GM21786 (cell line): ENCODE measurements around the gene MAP3K12.
"Not testable (repeated sequence)": the region's sequence is repeated elsewhere in the genome, so short reads cannot be mapped to it uniquely, and the experiment has no call there.

Experiments used
- ATAC-seq: cut with Tn5 transposase; IDR thresholded peaks from one replicate; pipeline ENCODE4 v1.9.1; 2021; ENCODE audit not compliant: unreplicated experiment

The MAP3K12 gene, protein sequence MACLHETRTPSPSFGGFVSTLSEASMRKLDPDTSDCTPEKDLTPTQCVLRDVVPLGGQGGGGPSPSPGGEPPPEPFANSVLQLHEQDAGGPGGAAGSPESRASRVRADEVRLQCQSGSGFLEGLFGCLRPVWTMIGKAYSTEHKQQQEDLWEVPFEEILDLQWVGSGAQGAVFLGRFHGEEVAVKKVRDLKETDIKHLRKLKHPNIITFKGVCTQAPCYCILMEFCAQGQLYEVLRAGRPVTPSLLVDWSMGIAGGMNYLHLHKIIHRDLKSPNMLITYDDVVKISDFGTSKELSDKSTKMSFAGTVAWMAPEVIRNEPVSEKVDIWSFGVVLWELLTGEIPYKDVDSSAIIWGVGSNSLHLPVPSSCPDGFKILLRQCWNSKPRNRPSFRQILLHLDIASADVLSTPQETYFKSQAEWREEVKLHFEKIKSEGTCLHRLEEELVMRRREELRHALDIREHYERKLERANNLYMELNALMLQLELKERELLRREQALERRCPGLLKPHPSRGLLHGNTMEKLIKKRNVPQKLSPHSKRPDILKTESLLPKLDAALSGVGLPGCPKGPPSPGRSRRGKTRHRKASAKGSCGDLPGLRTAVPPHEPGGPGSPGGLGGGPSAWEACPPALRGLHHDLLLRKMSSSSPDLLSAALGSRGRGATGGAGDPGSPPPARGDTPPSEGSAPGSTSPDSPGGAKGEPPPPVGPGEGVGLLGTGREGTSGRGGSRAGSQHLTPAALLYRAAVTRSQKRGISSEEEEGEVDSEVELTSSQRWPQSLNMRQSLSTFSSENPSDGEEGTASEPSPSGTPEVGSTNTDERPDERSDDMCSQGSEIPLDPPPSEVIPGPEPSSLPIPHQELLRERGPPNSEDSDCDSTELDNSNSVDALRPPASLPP

DNA sequence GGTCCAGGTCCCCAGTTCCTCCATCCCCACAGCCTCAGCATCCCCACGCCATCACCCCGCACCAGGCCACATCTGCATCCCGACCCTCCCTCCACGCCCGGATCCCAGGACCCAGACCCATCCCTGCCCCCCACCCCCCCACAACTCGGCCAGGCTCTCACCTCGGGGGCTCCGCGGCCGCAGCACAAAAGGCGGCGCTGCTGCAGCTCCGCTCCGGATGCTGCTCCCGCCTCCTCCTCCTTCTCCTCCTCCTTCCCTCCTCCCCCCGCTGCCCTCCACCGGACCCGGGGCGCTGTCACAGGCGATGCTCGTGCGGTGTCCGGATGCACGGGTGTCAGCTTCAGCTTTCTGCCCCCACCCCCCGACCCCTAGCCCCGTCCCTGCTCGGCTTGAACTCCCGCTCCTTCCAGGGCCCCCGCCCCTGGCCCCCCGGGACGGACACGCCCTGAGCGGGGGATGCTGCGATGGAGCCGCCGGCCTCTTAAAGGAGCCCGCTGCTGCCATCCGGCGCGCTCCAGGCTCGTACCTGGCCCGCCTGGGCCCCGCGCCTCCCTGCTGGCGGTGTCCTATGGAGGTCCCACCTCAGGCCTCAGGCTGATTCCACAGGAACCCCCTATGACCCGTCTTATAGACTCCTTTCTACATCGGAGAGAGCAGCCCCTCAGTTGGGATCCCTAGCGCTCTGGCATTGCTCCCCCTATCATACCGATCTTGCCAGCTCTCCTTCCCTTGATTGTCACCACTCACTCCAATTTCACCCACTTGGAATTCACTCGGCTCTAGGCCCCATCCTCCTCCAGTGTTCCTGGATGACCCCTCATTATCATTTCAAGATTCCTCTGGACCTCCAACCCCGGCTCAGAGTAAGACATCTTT, at the start of gene MAP3K12:
MAP3K12 (minus strand) TSS at position 193 of the 876 bp plus-strand sequence. CDS start 12,067 bp downstream, outside the sequence.
- no peak for ATAC-seq

DNA sequence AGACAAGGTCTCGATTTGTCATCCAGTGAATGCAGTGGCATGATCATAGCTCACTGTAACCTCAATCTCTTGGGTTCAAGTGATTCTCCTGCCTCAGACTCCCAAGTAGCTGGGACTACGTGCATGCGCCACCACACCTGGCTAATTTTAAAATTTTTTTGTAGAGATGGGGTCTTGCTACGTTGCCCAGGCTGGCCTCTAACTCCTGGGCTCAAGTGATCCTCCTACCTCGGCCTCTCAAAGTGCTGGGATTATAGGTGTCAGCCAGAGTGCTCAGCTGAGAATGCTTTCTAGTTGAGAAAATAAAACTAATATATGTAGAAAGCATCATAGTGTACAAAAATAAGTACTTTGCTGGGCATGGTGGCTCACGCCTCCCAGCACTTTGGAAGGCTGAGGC, 49.1 kb upstream of the MAP3K12 start:
- ATAC-seq: not testable (repeated sequence)

DNA sequence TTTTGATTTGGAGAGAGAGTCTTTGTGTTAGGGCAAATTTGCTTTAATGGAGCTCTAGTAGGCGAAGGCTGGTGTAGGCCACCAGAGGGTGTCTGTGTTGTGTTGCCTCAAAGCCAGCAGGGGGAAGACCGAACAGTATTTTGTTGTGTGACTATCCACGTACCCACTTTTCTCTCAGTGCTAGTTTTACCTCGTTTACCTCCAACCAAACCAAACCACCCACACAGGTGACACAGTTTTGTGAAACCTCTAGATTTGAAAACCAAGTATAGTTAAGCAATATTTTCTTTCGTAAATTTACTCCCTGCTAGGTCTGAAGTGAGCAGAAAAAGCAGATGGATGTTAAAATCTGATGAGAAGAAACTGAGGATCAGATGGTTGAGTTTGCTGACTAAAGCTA, 44.3 kb upstream of the MAP3K12 start:
- ATAC-seq: no peak

DNA sequence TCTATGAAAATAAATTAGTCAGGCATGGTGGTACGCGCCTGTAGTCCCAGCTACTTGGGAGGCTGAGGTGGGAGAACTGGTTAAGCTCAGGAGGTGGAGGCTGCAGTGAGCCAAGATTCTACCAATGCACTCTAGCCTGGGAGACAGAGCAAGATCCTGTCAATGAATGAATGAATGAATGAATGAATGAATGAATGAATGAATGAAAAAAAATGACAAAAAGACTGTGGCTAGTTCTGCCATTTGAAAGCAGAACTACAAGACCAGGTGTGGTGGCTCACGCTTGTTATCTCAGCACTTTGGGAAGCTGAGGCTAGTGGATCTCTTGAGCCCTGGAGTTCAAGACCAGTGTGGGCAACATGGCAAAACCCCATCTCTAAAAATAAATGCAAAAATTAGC, 40.3 kb upstream of the MAP3K12 start:
- ATAC-seq: no peak

DNA sequence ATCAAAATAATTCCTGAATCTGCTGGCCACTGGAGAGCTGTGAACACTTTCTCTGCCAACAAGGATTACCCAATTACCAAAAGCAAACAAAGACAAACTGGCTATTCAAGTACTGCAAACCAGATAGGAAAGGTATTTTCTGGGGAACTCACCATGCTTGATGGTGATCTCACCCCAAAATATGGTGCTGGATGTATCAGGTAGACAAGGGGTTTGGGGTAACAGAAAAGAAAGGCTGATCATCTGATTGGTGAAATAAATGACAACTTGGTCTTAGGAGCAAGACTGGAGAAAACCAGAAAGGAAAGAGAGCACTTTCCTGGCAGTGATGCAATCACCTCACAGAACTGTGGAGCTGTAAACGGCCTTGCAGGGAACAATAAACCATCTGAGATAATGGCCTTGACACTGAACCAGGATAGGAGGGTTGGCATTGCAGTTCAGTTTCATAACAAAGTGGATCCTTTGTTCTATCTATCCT, 39.0 kb upstream of the MAP3K12 start:
- ATAC-seq: no peak

DNA sequence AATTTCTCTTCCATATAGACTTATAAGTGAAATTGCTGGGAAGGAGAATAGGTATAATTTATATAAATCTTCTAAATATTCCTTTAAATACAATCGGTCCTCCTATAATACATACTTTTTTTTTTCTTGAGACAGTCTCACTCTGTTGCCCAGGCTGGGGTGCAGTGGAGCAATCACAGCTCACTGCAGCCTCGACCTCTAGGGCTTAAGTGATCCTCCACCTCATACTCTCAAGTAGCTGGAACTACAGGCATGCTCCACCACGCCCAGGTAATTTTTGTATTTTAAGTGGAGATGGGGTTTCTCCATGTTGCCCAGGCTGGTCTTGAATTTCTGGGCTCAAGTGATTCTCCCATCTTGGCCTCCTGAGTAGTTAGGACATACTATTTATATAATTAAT, 37.7 kb upstream of the MAP3K12 start:
- no peak for ATAC-seq

DNA sequence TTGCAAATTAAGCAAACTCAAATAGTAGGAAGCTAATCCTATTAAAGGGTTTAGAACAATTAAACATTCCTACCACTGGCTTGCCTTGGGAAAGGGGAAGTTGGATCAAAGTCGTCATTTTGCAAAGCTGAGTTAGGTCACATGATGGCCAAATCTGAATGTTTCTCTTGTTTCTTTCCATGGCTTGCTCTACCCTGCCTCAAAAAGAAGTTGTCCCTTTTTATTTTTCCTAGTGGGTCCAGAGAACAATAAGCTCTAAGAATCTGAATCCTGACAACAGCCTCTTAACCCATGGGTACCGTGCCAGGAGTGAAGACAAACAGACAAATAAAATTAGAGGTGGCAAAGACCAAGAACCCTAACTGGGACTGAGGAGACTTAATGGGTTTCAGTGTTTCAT, 34.2 kb upstream of the MAP3K12 start:
- ATAC-seq: no peak

DNA sequence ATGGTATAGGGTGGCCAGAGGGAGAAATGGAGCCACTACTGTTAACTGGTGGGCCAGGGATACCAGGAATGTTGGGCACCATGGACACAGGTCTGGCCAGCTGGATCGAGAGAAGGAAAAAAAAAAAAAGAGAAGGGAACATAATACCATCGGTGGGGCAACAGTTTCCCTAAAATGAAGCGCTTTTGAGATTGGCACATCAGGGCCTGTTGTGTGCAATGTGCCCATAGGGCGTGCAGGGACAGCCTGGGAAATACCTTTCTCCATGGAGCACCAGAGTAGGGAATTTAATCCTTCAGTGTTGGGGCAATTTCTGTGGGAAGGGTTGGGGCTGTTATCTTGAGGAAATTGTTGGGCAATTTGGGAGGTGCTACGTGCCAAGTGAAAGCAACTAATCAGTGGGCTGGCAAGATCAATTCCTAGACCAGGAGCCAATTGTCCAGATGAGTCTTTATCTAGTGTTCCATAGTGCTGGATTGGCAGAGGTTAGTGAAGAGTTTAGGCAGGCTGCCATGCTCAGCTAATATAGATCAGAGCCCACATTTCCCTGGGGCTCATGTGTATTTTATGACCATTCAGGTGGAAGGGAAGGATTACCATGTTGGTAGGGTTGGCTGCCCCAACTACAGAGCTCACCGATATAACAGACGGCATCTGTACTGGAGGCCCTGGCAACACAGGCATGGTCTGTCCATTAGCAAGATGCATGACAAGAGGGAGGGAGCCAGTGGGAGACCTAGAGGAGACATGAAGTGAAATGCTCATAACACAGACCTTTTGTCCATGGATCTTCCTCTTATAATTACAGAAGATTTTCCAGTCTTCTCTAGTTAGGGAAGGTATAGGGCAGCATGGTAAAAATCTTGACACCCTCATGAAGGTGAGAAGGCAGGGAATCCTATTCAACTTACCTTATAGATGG, 33.5 kb upstream of the MAP3K12 start:
- no peak for ATAC-seq

DNA sequence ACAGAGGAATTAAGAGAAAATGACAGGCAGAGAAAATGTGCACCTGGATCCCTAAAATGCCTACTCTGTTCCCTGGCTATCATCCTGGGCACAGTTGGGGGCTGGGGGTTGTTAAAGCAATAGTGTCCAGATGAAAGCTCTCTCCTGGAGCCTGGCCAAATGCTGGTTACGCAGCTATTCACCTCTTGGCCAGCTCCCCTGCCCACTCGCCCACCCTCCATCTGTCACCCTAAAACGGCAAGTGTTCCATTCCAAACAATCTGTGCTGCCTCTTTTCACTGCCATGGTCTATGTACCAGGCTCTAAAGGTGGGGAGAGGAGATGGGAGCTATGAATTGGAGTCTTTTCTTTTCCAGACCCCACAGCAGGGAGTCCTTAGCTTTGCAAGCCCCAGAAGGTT, 32.8 kb upstream of the MAP3K12 start:
- ATAC-seq: no peak

DNA sequence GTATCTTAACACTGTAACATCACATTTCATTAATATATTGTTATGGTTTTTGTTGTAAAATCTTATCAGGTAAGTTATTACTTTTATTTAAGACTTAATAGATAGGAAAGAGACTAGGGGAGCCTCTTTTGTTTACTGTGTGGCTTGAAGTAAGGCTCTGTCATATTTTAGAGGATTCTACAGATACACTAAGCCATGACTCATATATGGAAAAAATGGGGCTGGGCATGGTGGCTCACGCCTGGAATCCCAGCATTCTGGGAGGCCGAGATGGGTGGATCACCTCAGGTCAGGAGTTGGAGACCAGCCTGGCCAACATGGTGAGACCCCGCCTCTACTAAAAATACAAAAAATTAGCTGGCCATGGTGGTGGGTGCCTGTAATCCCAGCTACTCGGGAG, 31.7 kb upstream of the MAP3K12 start:
- ATAC-seq: no peak

DNA sequence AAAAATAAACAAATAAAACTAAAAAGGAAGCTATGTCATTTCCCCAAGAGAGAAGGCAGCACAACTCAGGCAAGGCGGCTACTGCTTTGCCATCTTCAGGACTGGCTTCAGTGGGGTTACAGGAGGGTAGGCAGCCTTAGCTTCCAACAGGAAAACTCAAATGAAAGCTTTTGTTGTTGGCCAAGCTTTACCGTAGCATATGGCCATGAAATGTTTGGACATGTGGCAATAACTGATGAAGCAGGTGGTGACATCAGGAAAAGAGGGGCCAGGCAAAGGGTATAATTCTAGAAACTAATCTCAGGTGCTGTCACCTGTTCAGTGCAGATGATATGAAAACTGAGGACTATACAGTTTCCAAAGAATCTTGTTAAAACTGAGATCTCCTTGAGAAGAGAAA, 30.8 kb upstream of the MAP3K12 start:
- no peak for ATAC-seq

DNA sequence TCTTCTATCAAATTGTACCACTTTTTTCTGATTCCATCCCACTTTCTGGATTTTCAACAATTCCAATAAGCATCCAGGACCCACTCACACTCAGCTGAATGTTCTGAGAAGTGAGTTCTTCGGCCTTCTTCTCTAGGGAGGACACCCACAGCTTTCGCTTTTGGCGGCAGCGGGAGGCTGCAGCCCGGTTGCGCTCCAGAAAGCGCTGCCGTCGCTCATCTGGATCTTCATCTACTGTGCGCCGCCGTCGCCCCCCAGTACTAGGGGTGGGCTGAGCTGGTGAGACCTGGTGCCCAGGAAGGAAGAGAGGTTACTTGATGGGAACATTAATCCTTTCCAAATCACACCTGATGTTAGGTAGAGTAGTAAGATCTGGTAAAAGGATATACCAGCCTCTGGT, 25.2 kb upstream of the MAP3K12 start:
- ATAC-seq: no peak

DNA sequence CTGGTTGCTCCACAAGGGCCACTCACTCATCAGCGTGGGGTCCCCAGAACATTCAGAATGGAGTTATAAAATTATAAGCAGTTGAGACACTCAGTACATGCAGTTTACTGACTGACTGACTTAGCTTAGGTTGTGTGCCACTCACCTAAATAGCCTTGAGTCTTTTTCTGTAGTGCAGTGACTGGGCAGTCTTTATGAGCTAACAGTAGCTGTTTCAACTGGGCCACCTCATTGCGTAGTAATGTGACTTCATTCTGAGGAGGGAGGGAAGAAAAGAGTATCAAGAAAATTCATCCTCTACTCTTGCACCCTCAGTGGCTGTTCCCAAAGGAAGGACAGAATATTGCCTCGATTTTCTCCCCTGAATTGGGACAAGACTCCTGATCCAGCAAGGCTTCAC, 23.9 kb upstream of the MAP3K12 start:
- no peak for ATAC-seq

DNA sequence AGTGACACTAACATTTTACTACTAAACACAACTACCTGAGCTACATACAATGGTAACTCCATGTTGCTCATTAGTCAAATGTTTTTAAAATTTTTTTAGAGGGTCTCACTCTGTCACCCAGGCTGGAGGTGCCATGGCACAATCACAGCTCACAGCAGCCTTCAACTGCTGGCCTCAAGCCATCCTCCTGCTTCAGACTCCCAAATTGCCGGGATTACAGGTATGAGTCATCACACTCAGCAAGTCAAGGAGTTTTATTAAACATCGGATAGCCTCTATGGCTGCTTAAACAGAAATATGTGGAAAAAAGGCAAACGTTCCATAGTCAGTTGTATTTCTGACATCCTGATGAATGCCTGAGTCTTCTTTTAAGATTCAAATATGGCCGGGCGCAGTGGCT, 19.1 kb upstream of the MAP3K12 start:
- no peak for ATAC-seq

DNA sequence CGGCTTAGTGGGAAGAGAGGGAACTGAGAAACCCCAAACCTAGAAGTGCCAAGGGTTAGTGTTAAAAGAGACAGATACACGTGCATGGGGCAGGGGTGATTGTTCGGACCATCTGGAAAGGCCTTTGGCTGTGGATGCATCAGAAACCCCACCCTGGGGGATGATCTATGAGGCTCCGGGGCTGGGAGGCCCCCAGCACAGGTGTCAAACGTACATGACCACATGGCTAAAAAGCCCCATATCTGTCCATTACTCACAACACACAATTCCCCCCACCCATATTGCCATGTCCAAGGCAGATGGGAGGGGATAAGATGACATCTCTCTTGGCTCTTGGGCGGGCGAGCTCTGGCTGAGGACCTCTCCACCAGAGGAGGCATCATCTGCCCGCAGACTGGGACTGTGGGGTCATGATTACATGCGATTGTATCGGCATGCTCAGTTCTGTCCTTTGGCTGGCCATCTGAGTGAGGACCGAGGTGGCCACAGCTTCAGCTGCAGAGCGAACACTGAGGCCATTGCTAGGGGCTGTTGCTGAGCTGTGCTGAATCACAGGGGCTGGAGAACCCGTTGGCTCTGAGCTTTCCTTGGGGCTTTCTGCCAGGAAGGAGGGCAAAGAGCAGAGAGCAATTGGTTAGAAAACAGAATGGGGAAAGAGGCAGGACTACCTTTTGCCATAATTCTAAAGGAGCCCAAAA, 17.6 kb upstream of the MAP3K12 start:
- ATAC-seq: no peak

DNA sequence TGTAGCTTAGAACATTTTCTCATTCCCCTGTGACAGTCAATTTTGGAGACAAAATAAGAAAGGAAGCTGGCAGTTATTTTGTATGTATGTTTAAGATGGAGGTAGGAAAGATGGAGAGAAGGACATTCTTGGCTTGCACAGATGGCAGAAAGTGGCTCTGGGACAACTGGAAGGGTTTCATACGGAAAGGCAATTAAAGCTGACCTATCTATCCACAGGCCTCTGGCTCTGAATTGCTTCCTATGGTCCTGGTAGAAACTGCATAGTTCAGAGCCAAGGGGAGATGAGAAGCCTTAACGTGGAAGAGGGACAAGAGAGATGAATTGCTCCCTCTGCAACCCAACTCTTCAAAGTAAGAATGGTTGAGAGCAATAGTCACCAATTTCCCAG, 16.0 kb upstream of the MAP3K12 start:
- ATAC-seq: no peak

DNA sequence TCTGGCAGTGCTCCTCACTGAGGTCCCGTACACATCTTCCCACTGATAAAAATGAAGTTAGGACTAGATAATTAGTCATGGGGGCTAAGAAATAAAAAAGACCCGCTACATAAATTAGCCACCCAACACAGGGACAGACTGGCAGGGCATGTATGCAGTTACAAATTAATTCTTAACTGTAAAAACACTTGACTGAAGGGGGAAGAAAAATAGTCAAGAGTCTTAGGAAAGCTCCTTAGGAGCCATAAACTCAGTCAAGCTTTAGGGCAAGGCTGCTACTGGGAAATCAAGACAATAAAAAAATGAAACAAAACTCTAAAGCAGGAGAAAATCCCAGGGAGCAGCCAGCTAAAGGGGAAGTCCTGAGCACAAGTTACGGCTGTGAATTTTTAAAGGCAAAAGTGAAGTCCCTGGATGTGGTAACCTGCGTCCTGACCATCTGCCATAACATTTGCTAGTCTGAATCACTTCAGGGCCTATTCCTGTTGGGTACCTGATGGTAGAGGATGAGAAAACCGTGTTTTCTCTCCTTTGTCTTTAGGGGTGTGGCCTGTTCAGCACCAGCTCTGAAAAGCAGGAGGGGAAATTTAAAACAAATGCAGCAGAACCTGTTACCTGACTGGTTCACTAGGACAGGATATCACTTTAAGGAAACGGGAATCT, 15.5 kb upstream of the MAP3K12 start:
- ATAC-seq: no peak

DNA sequence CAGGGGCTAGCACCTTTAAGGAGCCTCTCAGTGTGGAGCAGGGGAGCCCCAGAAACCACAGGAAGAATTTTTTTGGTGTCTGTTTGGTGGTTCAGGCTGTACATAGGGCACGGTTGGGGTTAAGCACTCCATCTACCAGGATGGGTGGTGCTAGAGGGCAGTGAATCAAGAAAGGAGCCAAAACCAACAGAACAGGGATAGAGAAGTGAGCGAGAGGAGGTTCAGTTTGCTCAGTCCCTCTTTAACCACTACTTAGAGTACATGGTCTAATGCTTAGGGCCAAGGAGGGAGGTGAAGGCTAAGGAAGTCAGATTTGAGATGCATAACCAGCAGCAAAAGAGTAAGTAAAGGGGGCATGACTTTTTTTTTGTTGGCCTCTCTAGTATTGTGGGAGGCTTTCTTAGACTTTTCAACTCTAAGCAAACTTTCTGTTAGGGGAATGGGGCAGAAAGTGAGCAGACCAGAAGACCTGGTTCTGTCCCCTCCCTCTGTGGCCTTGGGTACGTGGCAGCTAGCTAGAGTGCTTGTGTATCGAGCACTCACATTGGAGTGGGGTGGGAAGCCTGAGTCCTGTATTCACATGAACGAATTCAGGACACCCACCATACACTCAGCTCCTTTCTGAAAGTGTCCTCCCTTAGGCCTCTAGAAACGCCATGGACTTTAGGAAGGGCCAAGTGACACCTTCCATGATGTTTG, 14.6 kb upstream of the MAP3K12 start:
- no peak for ATAC-seq
